Vagina (tissue), 2 donors: ENCODE results near the gene LRFN4. TPM values are rescaled to one million over a fixed set of nuclear protein-coding genes. Genes with fewer than 3 reads are reported as not detected.

Source experiments
- DNase-seq, 2 donors: peaks; one replicate each; pipeline ENCODE4 v3.0.0-alpha.2; 2017; ENCODE audit errors: extremely low spot score in 2 of 2
- H3K27ac ChIP-seq: fragments of 200-600 bp; sonication (generic); one replicate; pipeline ENCODE4 v1.5.1; 2019
- H3K27me3 ChIP-seq: fragments of 200-600 bp; sonication (generic); one replicate; pipeline ENCODE4 v1.5.1; 2019
- H3K36me3 ChIP-seq, 2 donors: fragments of 200-600 bp; sonication (generic); one replicate each; pipeline ENCODE4 v1.5.1; 2017 to 2019
- H3K4me1 ChIP-seq: fragments of 200-600 bp; sonication (generic); one replicate; pipeline ENCODE4 v1.5.1; 2019
- H3K4me3 ChIP-seq, 2 donors: fragments of 200-600 bp; sonication (generic); 1 replicate in 1 of 2; 2 replicates in 1 of 2; pipeline ENCODE4 v1.5.1; 2016 to 2019
- H3K9me3 ChIP-seq: fragments of 200-600 bp; sonication (generic); one replicate; pipeline ENCODE4 v1.5.1; 2019
- CTCF ChIP-seq, 3 experiments: fragments of 450-650 bp in 2 of 3; fragments of 200-600 bp in 1 of 3; sonication (generic) in 1 of 3; IDR thresholded peaks; one replicate each; pipeline ENCODE4 v1.5.1; 2017 to 2019; ENCODE audit warnings: antibody characterized with exemption in 3 of 3, mild to moderate bottlenecking in 2 of 3, moderate library complexity in 2 of 3
- POLR2A ChIP-seq, 2 donors: fragments of 450-650 bp; IDR thresholded peaks; one replicate each; pipeline ENCODE4 v1.6.1; 2017; ENCODE audit warnings: antibody characterized with exemption in 2 of 2, mild to moderate bottlenecking in 2 of 2, moderate library complexity in 2 of 2
- POLR2AphosphoS5 ChIP-seq, 2 donors: sonication (generic); formaldehyde crosslinking; IDR thresholded peaks; one replicate each; pipeline ENCODE4 v1.9.0; 2017; ENCODE audit warnings: antibody characterized with exemption in 2 of 2, mild to moderate bottlenecking in 2 of 2, low read depth in 1 of 2; ENCODE audit not compliant: insufficient read depth in 1 of 2
- intact Hi-C: fragments of 100-400 bp; cut with DNase I; formaldehyde crosslinking; loops from one replicate; pipeline ENCODE4 v1.15.1; 2023
- total RNA-seq: library from RNA; depleted of rRNA; stranded (reverse); fragments of >200 nt; gene quantifications from one replicate; pipeline ENCODE4 v1.2.3, GENCODE V29; 2016

Gene LRFN4
- total RNA-seq, result 8.1 TPM

- intact Hi-C loops, result no loop called here
- no peak for DNase-seq
- Histone ChIP-seq H3K9me3 (no peaks in the 10 kb centered on the region), H3K4me3 (peak within 1 kb of the TSS; percentile 67 to 84), H3K27me3 (no peaks in the 10 kb centered on the region), H3K36me3 (no peaks in the 10 kb centered on the region), H3K4me1 (peaks cover 17% of the 10 kb centered on the region), H3K27ac (peak within 1 kb of the TSS; percentile 91)
- TF ChIP-seq POLR2AphosphoS5 (IDR thresholded peaks at IDR 0.05; ENCODE audit: insufficient read depth in 1 of 2, low read depth in 1 of 2), result peak in 1 of 2 donors; percentile 45
- no peak for TF ChIP-seq CTCF (IDR thresholded peaks at IDR 0.05)
These were observed at the start of gene LRFN4 for GRCh38 chr11:66856496-66857233. LRFN4 (plus strand) TSS chr11:66857064; CDS start chr11:66857745, 681 bp downstream.

- H3K36me3 ChIP-seq, result no peaks in the 10 kb centered on the region
- no peak overlapping the region for H3K27ac ChIP-seq
- H3K27me3 ChIP-seq, result no peaks in the 10 kb centered on the region
- no peaks in the 10 kb centered on the region for H3K9me3 ChIP-seq
- no peak for TF ChIP-seq POLR2AphosphoS5 (IDR thresholded peaks at IDR 0.05; ENCODE audit: insufficient read depth in 1 of 2, low read depth in 1 of 2)
- TF ChIP-seq POLR2A (IDR thresholded peaks at IDR 0.05), result no peak
- no peak for TF ChIP-seq CTCF (IDR thresholded peaks at IDR 0.05)
- DNase-seq, result no peak
- no peak overlapping the region for H3K4me3 ChIP-seq
- intact Hi-C loops, result no loop called here
- no peaks in the 10 kb centered on the region for H3K4me1 ChIP-seq
These were observed 47.3 kb upstream of the LRFN4 start for GRCh38 chr11:66809592-66809991.

- no peaks in the 10 kb centered on the region for H3K36me3 ChIP-seq
- H3K4me1 ChIP-seq, result no peaks in the 10 kb centered on the region
- H3K27ac ChIP-seq, result no peak overlapping the region
- H3K9me3 ChIP-seq, result no peaks in the 10 kb centered on the region
- intact Hi-C loops, result no loop called here
- no peaks in the 10 kb centered on the region for H3K27me3 ChIP-seq
- TF ChIP-seq CTCF (IDR thresholded peaks at IDR 0.05) (no peak), POLR2A (IDR thresholded peaks at IDR 0.05) (no peak), POLR2AphosphoS5 (IDR thresholded peaks at IDR 0.05; ENCODE audit: insufficient read depth in 1 of 2, low read depth in 1 of 2) (no peak)
- no peak for DNase-seq
- no peak overlapping the region for H3K4me3 ChIP-seq
These were observed 46.2 kb upstream of the LRFN4 start for GRCh38 chr11:66810576-66811185.

DNA sequence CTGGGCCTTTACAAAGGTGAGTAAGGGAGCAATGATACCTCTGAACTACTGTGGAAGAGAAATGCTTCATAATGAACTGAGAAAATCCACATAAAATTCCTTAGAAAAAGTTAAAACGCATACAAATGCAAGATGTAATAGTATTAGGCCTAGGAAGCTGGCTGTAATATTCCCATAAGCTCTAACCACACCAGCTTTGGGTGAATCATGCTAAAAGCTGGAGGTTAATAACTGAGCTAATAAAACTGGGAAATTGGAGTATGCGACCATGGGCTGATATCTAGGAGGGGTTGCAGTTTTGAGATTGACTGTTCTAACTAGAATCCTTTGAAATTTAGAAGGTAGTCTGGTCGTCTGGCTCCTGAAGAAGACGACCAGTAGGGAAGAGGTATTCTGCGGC, 42.2 kb upstream of the LRFN4 start:
- intact Hi-C loops, result no loop called here

More for the DNA sequence above, 42.2 kb upstream of the LRFN4 start:
- H3K36me3 ChIP-seq, result no peaks in the 10 kb centered on the region
- H3K27me3 ChIP-seq, result no peaks in the 10 kb centered on the region
- no peaks in the 10 kb centered on the region for H3K9me3 ChIP-seq
- no peak overlapping the region for H3K27ac ChIP-seq
- H3K4me1 ChIP-seq, result no peaks in the 10 kb centered on the region
- TF ChIP-seq CTCF (IDR thresholded peaks at IDR 0.05), result no peak
- TF ChIP-seq POLR2A (IDR thresholded peaks at IDR 0.05), result no peak
- TF ChIP-seq POLR2AphosphoS5 (IDR thresholded peaks at IDR 0.05; ENCODE audit: insufficient read depth in 1 of 2, low read depth in 1 of 2), result no peak
- no peak for DNase-seq
- no peak overlapping the region for H3K4me3 ChIP-seq
